ENCODE measurements around the gene MIA2. TPM values are rescaled to one million over a fixed set of nuclear protein-coding genes. Genes with fewer than 3 reads are reported as not detected.

MIA2 gene
- total and polyA plus RNA-seq, 2 donors (not counting 1 experiment from before 2014, with no cell fraction given): 11.5 to 27.1 TPM

DNA sequence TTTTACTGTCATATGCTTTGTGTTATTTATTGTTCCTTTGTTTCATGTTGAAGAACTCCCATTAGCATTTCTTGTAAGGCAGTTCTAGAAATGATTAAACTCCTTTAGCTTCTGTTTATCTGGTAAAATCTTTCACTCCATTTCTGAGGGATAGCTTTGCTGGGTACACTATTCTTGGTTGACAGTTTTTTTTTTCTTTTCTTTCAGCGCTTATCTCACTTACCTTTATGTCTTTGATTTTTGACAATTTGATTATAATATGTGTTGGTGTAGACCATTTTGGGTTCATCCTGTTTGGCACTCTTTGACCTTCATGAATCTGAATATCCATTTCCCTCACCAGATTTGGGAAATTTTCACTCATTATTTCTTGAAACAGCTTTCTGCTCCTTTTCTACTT is 182.4 kb downstream of the MIA2 start:
- H3K27ac Mint-ChIP-seq: no peak overlapping the region

DNA sequence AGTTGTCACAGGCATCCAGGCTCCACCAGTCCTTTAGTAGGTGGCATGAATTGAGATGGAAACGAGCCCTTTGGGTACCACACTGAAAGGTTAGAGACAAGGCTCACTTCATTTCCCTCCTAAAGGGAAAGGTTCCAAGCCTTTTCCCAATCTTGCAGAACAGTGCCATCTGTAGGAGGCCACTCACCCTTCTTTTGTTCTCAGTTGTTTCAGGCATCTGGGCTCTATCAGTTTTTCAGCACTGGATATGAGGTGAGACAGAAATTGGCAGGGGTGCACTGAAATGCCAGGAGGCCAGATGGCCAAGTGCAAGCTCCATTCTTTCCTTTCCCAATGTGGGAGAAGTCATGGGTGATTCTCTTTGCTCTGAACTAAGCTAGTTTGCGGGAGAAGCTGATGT is 183.3 kb downstream of the MIA2 start:
- ChIA-PET CTCF (interaction anchor here (0.5 kb wide), 1 partner anchor 315 kb away, joined by 4 read pairs; no protein-coding TSS in a partner anchor), POLR2A (no interaction called here)
- peaks cover 13% of the 10 kb centered on the region for H3K9me3 Mint-ChIP-seq (ENCODE audit: insufficient read depth)
- peaks cover 41% of the 10 kb centered on the region for H4K20me1 ChIP-seq (ENCODE audit: control insufficient read depth, insufficient read depth, low read length, poor library complexity, severe bottlenecking)
- no peak for TF ChIP-seq CTCF (IDR thresholded peaks at IDR 0.05)
- no peak for TF ChIP-seq EZH2 (IDR thresholded peaks at IDR 0.05; ENCODE audit: borderline replicate concordance, insufficient read depth, low read depth, low read length, poor library complexity, severe bottlenecking)
- no peak overlapping the region for H3K27ac Mint-ChIP-seq
- no peak overlapping the region for H3K4me2 ChIP-seq (replicated peaks; ENCODE audit: low read depth, low read length, poor library complexity, severe bottlenecking)
- H3K36me3 ChIP-seq (replicated peaks in 1 of 2; ENCODE audit: control extremely low read depth in 1 of 2, control insufficient read depth in 1 of 2, extremely low read depth in 1 of 2, insufficient read depth in 2 of 2, low read length in 1 of 2): peaks cover 0 to 10% of the 10 kb centered on the region in 2 experiments
- no peak overlapping the region for H3K9ac ChIP-seq (ENCODE audit: low read length)
- no peaks in the 10 kb centered on the region for H3K27me3 Mint-ChIP-seq
- H3K27ac ChIP-seq (ENCODE audit: low read length in 2 of 2): no peak overlapping the region
- H3K4me3 Mint-ChIP-seq: no peak overlapping the region
- H3K4me3 ChIP-seq (ENCODE audit: control extremely low read depth in 1 of 5, extremely low read depth in 1 of 5, insufficient read depth in 1 of 5, low read depth in 2 of 5, low read length in 4 of 5): no peak overlapping the region
- peaks cover 14 to 32% (median 28%) of the 10 kb centered on the region in 3 donors for H3K9me3 ChIP-seq (ENCODE audit: control extremely low read depth in 1 of 3, control insufficient read depth in 2 of 3, insufficient read depth in 1 of 3, low read length in 2 of 3)
- no peaks in the 10 kb centered on the region for H3K27me3 ChIP-seq (replicated peaks in 1 of 4; ENCODE audit: control extremely low read depth in 1 of 4, control insufficient read depth in 3 of 4, insufficient read depth in 4 of 4, low read length in 3 of 4)
- ATAC-seq (ENCODE audit: low read depth) (no peak), DNase-seq (no peak)
- peaks cover 15% of the 10 kb centered on the region for H3K4me1 Mint-ChIP-seq
- 100% methylated on average over 1 of the region's 2 CpGs for WGBS (ENCODE audit: insufficient coverage)
- peaks cover 79% of the 10 kb centered on the region for H3K79me2 ChIP-seq (ENCODE audit: control insufficient read depth, insufficient read depth, low read length)
- no peaks in the 10 kb centered on the region for H3K4me1 ChIP-seq (ENCODE audit: control insufficient read depth in 2 of 2, insufficient read depth in 2 of 2, low read length in 2 of 2)
- H2AFZ ChIP-seq (ENCODE audit: insufficient read depth, low read depth, low read length, poor library complexity, severe bottlenecking): no peak overlapping the region
- intact Hi-C loops (cut with micrococcal nuclease): no loop called here

More for the DNA sequence above, 182.4 kb downstream of the MIA2 start:
- Histone ChIP-seq H3K4me3 (ENCODE audit: control extremely low read depth in 1 of 5, extremely low read depth in 1 of 5, insufficient read depth in 1 of 5, low read depth in 2 of 5, low read length in 4 of 5) (no peak overlapping the region), H3K36me3 (replicated peaks in 1 of 2; ENCODE audit: control extremely low read depth in 1 of 2, control insufficient read depth in 1 of 2, extremely low read depth in 1 of 2, insufficient read depth in 2 of 2, low read length in 1 of 2) (peaks cover 0 to 9% of the 10 kb centered on the region in 2 experiments), H3K27ac (ENCODE audit: low read length in 2 of 2) (no peak overlapping the region), H3K9me3 (ENCODE audit: control extremely low read depth in 1 of 3, control insufficient read depth in 2 of 3, insufficient read depth in 1 of 3, low read length in 2 of 3) (peaks cover 14 to 32% (median 28%) of the 10 kb centered on the region in 3 donors), H3K9ac (ENCODE audit: low read length) (no peak overlapping the region), H4K20me1 (ENCODE audit: control insufficient read depth, insufficient read depth, low read length, poor library complexity, severe bottlenecking) (peaks cover 32% of the 10 kb centered on the region), H2AFZ (ENCODE audit: insufficient read depth, low read depth, low read length, poor library complexity, severe bottlenecking) (no peak overlapping the region), H3K4me1 (ENCODE audit: control insufficient read depth in 2 of 2, insufficient read depth in 2 of 2, low read length in 2 of 2) (no peaks in the 10 kb centered on the region), H3K27me3 (replicated peaks in 1 of 4; ENCODE audit: control extremely low read depth in 1 of 4, control insufficient read depth in 3 of 4, insufficient read depth in 4 of 4, low read length in 3 of 4) (no peaks in the 10 kb centered on the region), H3K79me2 (ENCODE audit: control insufficient read depth, insufficient read depth, low read length) (peaks cover 73% of the 10 kb centered on the region), H3K4me2 (replicated peaks; ENCODE audit: low read depth, low read length, poor library complexity, severe bottlenecking) (no peak overlapping the region)
- intact Hi-C loops (cut with micrococcal nuclease): no loop called here
- Mint-ChIP-seq H3K4me3 (no peak overlapping the region), H3K27me3 (no peaks in the 10 kb centered on the region), H3K4me1 (peaks cover 9% of the 10 kb centered on the region), H3K9me3 (ENCODE audit: insufficient read depth) (peaks cover 13% of the 10 kb centered on the region)
- ATAC-seq (ENCODE audit: low read depth) (no peak), DNase-seq (no peak)
- TF ChIP-seq CTCF (IDR thresholded peaks at IDR 0.05): no peak
- no peak for TF ChIP-seq EZH2 (IDR thresholded peaks at IDR 0.05; ENCODE audit: borderline replicate concordance, insufficient read depth, low read depth, low read length, poor library complexity, severe bottlenecking)
- ChIA-PET POLR2A (no interaction called here), CTCF (no interaction called here)
- no CpG with 5 or more reads among the region's 1 CpG for WGBS (ENCODE audit: insufficient coverage)
